ENCODE measurements around the gene PHYHIPL.

PHYHIPL gene

DNA sequence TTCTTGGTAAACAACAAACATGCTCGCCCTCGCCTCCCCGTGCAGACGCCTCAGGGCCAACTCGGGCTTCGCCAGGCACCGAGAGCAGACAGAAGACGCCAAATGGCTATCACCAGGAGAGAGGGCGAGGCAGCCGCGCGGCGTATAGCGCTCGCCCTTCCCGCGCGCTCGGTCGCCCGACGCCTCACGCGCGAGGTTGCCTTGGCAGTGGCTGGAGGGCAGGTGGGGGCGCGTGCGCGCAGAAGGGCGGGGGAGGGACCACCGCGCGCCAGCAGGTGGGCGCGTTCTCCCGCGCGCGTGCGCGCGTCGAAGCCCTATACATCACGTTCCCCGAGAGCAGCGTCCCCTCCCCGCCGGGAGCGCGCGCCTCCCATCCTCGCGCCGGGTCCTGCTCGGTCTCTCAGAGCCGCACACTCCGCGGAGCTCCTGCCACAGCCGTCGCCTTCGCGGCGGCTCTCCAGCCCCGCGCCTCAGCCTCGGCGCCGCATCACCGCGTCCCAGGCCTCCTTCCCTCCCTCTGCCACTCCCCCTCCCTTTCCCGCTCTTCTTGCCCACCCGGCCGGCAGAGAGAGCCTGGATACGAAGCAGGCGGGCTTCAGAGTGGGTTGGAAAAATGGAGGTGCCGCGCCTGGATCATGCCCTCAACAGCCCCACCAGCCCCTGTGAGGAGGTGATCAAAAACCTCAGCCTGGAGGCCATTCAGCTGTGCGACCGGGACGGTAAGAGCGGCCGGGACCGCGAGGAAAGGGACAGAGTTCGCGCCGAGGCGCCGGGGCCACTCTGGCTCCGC lies at the start of gene PHYHIPL:
Gene PHYHIPL, plus strand, starts transcription at position 403 of the 790 bp plus-strand sequence. Its CDS starts 211 bp downstream, at position 614.
- peak; percentile 69 to 70 for DNase-seq

DNA sequence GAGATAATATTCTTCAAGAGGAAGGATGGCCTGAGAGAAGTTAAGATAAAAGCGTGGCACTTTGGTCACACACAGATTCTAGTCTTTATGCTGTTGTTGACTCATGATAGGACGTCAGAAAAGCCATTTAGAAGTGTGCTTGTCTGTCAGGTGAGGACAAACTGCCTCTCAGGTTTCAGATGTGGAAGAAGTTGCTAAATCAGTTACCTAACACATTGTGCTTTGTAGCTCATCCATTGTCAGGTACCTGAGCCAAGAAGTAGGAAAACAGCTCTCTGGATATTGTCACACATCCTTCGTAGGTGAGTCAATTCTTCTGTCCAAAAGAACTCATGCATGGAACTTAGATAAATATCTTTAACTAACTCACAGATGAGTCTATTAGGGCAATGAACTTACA lies 49.5 kb upstream of the PHYHIPL start:
- peak in 1 of 2 experiments; percentile 14 for DNase-seq

DNA sequence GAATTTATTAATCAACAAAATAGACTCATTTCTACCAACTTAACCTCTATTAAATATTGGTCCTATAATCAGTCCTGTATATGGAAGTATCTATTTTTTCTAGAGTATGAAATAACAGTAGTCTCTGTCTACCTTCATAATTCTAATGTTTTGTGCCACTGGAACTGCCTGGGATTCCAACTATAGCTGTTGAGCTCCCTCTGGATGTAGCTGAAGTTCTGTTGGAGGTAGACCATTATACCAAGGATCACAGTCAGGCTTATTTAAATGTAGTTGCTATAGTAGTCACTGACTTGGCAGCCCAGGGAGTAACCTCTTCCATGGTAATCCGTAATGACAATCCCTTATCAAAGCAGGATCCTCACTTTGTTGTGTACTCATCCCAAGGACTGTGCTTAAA lies 48.5 kb upstream of the PHYHIPL start:
- no peak for DNase-seq

DNA sequence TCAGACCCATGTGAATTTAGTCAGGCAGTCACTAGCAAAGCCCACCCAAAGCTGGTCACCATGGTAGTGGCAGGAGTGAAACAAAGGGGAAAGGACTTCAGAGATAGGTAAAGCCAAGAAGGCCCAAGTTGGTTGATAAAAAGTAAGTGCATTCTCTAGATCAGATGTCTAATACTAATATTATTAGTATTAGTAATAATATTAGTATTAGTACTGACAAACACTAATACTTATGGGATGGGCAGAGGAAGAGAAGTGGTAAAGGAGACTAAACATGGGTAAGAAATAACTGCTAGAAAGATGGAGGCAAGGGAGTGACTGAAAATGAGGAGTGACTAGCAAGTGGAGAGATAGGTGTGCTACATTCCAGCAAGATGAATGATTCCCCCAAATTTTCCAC lies 46.6 kb upstream of the PHYHIPL start:
- no peak for DNase-seq

DNA sequence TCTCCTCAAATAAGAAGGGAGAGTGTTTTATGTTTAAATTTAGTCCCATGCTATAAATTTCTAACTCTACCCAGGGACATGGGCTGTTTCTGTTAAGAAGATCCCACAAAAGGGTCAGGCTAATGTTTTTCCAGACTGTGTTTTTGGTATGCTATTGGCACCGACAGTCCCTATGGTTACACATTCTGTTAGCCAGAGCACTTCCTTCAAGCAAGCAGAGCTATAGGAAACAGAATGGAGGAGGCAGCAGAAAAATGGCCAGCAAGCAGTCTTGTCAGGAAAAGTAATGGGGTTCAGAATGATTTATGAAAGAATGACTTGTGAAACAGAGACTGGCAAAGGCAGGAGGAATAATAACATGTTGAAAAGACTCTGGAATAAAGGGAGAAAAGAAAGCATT lies 44.8 kb upstream of the PHYHIPL start:
- DNase-seq, result no peak

DNA sequence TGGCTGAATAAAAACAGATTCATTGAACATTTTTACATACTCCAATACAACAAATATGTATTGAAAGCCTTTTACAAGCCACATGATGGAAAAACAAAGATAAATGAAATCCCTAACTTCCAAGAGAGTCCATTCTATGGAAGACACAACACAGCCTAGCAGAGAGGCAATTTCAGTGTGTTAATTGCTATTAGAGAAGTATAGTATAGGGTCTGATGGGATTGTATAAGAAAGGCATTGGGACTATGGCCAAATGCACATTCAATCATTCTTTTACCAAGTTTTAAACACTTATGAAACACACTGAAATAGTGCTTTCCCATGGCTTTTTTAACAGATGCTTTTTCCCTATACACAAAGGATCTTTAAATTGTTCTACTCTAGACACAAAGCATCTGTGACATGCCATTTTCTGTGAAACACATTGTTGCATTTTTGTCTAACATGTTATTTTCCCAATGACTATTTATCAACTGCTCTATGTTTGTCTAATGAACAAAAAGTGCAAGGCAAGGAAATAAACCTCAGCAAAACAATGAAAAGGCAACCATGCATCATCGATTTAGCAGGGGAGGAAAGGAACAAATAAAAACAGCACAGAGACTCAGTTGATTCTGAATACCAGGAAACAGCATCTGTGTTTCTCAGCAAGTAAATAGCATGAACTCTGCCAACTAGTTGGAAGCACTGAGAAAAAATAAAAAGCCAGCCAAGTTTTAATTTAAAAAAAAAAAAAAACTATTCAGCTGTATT lies 42.4 kb upstream of the PHYHIPL start:
- DNase-seq, result no peak

DNA sequence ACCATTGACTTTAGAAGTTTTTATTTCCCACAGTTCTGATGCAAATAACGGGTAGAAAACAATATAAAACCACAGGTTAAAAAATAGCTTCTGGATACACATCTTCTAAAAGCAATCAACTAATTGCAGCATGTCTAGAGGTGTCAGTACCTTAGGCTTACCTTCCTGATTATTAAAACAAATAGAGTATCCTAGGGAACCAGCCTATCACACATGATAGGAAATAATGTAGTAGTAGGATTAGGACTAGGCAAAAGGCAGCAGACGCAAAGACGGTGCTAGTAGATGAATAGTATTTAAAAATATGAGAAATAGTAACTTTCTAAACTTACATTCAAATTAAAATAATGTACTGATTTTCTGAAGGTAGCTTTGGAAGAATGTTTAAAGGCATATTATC lies 41.7 kb upstream of the PHYHIPL start:
- DNase-seq, result no peak

DNA sequence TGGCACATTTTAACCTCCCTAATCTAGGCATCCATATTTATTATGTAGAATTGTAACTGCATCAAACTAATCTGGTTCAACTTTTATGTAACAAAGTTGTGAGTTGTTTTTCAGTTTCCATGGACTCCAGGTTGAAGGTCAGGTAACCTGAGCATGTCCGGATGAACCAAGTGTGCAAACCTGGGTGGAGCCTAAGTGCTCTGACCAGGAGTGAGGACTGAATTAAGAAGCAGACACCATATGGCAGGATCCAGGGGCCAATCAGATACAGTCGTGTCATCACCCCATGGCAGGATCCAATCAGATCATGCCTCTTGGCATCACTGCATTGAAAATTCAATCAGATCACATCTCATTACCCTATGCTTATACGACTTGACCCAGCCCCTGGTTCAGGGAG lies 41.2 kb upstream of the PHYHIPL start:
- DNase-seq, result no peak

DNA sequence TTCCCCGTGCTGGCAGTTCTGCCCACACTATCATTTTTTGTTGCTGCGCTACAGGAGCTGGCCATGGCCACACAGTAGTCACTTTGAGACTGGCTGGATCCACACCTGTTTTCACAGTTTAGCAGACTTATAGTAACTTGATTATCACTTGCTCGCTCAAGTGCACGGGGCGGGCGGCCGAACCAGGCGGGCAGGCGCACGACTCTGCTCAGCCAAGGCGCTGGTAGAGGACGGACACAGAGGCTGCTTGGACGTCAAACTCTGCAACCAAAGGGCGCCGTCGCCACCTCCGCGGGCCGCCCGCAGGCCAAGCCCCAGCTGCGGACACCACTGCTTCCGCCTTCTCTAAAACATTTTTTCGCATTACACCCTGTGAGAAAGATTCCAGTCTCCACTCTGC lies 38.4 kb upstream of the PHYHIPL start:
- no peak for DNase-seq

DNA sequence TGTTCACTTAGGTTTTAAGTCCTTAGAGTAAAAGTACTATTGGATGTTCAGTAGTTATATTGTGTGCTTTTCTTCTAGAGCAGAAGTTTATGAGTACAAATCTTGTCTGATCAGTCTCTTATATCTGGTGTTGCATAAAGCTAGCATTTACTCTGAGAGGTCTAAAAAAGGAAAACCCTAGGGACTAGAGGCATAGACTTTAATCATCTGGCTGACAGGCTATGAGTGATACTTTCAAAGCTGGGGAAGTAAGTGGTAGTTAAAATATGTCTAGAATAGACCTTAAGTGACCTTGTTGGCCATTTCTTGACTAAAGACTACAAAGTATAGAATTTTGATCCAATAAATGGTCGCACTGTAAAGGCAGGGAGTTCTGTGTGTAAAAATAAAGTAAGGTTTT lies 32.9 kb upstream of the PHYHIPL start:
- DNase-seq, result no peak

DNA sequence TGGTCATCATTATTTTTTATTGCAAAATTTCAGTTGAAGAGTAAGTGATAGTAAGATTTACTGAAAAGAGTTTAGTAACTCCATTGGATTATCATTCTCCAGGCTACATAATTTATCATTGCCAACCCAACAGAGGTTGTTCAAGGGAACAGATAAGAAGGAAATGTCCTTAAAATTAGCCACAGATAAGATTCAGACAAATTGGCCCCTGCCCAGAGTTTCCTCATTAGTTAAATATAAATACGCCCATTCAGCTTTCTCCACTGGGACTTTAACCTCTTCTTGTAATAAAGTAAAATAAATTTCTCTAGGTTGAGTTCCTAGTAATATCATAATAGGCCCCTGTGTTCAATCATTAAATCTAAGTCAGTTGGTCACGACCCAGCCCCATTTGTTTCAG lies 27.7 kb upstream of the PHYHIPL start:
- no peak for DNase-seq

DNA sequence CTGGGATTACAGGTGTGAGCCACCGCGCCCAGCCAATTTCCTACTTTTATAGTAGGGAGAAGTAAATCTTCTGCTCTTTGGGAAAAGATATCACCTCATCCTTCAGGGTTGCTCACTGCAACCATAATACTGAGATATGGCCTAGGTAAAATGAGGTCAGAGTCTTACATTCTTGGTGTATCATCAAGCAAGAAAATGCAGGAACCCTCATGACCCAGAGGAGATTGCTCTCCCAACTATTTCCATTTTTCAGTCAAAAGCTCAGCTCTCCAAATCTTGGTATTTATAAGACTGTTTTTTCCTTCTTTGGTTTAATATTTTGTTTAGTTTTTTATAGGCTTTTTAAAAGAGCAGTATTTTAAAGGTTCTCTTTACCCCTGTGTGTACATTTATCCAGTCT lies 20.9 kb upstream of the PHYHIPL start:
- DNase-seq, result no peak

DNA sequence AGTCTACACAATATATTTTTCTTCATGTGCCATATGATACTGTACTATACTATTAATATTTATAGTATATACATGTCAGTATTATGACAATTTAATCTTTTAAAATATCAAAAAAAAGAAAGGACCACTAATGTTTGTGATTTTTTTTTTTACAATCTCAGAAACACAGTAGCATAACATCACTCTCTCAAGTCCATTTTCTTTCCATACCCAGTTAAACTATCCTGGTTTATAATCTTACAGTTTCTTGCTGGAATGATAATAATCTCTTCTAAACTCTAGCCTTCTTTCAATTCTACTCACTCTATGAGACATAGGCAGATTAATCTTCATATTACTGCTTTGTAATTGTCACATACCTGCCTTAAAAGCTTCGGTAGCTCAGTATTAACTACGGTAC lies 8.9 kb upstream of the PHYHIPL start:
- DNase-seq, result no peak

DNA sequence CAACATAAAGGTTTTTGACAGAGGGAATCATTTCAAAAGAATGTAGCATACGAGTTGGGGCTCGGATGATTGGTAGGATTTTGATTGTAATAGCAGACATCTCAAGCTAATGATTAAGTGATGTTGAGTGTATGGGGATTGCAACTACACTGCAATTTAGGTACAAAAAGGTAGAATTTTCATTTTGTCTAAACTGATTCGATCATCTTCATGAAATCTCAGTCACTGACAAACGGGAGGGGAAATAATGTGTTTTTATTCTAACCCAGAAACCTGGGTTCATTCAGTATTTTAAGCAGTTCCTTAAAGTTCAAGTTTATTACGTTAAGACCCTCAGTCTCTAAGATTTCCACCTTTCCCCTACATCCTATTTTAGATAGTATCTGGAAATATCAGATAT lies 3.9 kb upstream of the PHYHIPL start:
- no peak for DNase-seq

DNA sequence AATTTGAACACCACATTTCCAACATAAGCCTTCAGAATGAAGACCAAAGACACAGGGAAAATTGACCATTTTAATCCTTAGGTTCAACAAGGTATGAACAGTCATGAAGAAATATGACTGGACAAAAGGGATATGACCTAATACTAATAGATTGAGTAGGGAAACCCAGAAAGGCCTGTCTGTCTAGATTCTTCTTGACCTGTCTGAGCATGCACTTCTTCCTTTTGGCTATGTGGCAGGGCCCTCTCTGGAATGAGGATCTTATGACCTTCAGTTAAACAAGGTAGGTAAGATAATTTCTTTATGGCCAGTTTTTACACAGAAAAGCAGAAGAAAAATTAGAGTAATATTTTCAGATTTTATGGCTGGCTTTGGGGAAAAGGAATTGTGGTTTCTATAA lies 3.0 kb upstream of the PHYHIPL start:
- no peak for DNase-seq

DNA sequence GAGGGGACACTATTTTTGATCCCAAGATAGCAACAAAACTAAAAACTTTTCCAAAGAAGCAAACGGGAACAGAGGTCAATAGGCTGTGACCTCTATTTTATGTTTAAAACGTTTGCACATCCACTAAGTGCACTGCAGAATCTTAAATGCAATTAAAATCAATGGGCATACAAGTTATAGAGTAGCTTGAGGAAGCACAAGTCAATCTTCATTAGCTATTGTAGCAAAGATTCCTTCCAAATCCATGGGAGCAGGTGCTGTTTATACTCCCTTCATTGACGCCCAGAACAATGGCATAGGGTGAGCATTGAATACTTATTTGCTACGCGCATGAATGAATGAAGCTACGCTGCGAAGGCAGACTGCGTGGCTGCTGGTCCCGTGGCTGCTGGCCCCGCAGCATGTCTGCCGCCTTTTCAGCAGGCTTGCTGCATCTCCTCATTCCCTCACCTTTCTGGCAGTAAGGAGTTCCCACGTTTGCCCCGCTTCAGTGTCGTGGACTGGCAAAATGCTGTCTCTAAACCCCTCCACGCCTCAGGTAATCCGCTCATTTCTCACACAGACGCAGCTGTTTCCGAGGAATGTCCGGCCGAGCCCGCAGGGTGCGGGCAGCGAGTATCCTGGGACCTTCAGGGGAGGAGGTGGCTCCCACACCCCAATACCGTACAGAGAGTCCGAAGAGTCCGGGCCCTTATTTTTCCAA lies 754 bp upstream of the PHYHIPL start:
- DNase-seq, result peak in 1 of 2 experiments; percentile 10

DNA sequence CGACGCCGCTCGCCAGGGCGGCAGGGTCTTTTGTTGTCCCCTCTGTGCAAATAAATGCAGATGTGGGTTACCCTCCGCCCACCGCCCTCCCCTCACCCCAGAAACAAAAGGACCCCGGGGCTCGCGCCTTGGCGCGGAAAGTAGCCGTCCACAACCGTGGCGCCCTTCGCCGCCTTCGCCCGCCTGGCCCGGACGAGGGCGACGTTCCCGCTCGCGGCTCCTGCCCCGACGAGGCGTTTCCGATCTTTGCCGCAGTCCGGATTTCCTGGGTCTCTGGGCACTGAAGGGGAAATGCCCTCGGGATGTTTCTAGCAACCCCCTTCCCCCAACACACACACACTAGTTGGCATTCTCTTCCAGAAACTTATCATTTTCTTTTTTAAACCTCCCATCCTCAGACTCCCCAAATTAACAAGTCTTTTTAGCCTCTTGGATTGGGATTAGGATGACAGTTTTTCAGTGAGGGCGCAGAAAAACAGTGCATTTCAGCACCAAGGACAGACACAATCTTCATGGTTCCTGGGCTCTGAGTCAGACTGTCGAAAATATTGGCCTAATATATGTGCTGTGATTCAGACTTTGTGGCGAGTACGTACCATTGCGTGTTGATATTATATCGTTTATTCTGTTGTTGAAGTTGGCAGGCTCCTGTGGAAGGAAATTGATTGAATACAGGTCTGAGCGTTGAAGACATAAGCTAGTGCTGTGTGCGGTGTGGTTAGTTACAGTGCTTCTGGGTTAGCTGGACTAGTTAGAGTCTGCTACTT lies 771 bp downstream of the PHYHIPL start:
- peak; percentile 38 to 60 for DNase-seq

DNA sequence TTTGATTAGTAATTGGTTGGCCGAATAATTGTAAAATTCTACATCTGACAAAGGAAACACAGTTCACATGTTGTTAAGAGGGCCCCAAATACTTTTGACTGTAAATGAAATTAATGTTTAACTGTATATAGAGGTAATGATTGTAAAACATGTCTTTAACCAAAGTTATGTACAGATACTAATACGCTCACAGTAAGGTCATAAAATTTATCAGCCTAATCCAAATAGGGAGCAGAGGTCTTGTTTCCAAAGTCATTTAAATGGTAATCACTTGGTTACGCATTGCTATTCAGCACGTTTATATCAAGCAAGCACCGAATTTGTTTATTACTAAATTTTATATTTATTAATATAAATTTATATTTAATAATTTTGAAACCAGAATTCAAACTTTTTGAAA lies 1.4 kb downstream of the PHYHIPL start:
- DNase-seq, result no peak

DNA sequence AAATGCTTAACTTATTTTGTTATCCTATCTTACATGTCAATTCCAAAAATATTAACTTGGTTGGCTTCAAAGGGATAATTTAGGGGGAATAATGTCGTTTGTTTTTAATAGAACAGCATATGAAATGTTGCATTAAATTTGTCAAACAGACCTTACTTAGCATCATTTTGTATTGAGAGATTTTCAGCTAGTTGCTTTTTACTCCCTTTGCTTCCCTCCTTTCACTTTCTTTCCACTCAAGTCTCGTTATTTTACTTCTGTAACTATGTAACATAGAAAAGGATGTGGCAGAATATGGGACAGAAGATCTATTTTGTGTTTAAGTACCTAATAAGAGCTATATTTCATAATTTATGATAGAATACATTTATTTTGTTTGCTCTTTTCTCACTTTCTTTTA lies 2.6 kb downstream of the PHYHIPL start:
- no peak for DNase-seq

DNA sequence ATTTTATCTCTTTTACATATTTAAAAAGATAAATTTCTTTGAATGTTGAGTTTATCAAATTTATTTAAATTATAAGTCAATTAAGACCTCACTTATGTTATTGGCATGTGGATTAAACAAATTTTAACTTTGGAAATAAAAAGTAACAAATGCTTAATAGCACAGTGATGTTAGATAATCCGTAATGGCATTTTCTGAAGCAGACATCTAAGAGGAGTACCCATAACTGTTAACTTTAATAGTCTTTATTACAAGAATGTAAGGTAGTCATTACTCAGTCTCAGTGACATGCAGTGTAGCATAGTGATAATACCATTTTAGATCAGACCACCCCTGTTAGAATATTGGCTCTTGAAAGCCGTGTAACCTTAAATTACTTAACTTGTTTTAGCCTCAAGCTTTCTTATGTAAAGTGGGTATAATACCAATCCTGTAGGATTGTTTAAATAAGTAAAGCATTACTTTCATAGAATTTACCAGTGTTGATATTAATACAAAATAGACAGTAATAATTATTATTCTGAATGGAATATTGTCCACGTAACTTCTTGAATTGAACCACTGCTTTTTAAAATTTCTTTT lies 4.3 kb downstream of the PHYHIPL start:
- DNase-seq, result no peak

DNA sequence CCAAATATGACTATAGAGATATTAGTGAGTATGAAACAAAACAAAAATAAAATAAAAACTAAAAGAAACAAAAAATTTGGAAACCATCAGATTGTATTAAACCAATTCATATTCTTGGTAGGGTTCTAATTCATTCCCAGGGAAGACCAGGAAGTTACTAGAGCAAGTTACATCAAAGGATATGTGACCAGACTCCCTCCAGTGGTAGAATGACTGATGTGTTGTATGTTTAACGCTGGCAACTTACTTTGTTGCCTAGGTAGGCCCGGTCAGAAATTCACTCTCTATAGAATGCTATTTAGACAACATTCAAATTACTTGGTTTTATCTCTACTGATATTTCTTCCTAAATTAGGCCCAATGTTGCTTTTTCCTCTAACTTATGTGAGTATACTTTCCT lies 5.2 kb downstream of the PHYHIPL start:
- DNase-seq, result no peak

DNA sequence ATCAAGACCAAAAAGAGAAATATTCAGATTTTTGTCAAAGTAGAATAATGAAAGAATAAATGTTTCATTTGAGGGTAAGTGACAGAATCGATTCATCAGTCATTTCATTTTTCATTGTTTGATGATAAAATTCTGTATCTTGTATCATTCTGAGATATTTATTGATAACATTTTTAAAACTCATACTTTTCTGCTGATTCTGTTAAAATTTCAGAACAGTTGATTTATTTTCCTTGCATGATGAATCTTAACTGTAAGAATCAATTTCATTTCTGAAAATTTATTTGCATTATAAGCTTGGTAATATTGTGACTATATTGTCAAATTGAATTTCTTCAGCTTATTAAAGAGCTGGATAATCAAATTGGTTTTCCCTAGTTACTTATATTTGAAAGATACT lies 13.9 kb downstream of the PHYHIPL start:
- DNase-seq, result no peak
